WTC11 (cell line): ENCODE results near the gene C4orf33. TPM values are rescaled to one million over a fixed set of nuclear protein-coding genes. Genes with fewer than 3 reads are reported as not detected.

Source experiments
- ATAC-seq: fragments of 200-7000 bp; cut with Tn5 transposase; 2 replicates; pipeline ENCODE4 v1.10.0; 2021; ENCODE audit warnings: mild to moderate bottlenecking, moderate library complexity
- Bru-seq: library from RNA; stranded (reverse); fragments of 400-500 nt; gene quantifications from one replicate; lab custom pipeline; 2021; lab: Mats Ljungman, UMichigan
- CTCF ChIA-PET: fragments of 300-600 bp; sonication (Branson Sonifier 250); formaldehyde crosslinking; loops from one replicate; lab custom pipeline; 2021; ENCODE audit warnings: antibody characterized with exemption; lab: Charles Lee
- POLR2A ChIA-PET: fragments of 350-600 bp; sonication (Branson Sonifier 250); formaldehyde crosslinking; loops from one replicate; lab custom pipeline; 2021; ENCODE audit warnings: antibody characterized with exemption; lab: Charles Lee
- DNase-seq: peaks from one replicate; pipeline ENCODE4 v3.0.0; 2021; ENCODE audit warnings: low spot score
- H3K27ac Mint-ChIP-seq: 2 replicates; pipeline ENCODE4 v1.8.0; 2021; ENCODE audit warnings: mixed read lengths
- H3K27me3 Mint-ChIP-seq: 2 replicates; pipeline ENCODE4 v1.8.0; 2021; ENCODE audit warnings: low read depth, mild to moderate bottlenecking, moderate library complexity, mixed read lengths
- H3K36me3 Mint-ChIP-seq: 2 replicates; pipeline ENCODE4 v1.8.0; 2021; ENCODE audit warnings: mixed read lengths
- H3K4me1 Mint-ChIP-seq: 2 replicates; pipeline ENCODE4 v1.8.0; 2022; ENCODE audit warnings: mixed read lengths
- H3K4me3 Mint-ChIP-seq: 2 replicates; pipeline ENCODE4 v1.8.0; 2021; ENCODE audit warnings: mild to moderate bottlenecking, moderate library complexity, mixed read lengths
- H3K9me3 Mint-ChIP-seq: 2 replicates; pipeline ENCODE4 v1.8.0; 2021; ENCODE audit warnings: mixed read lengths
- ARID4B ChIP-seq: sonication (generic); formaldehyde crosslinking; IDR thresholded peaks from 2 replicates; pipeline ENCODE4 v1.8.0; 2023; ENCODE audit warnings: missing genetic modification reagents, mild to moderate bottlenecking, borderline replicate concordance
- ATF1 ChIP-seq: sonication (generic); formaldehyde crosslinking; IDR thresholded peaks from 2 replicates; pipeline ENCODE4 v1.8.1; 2023; ENCODE audit warnings: mild to moderate bottlenecking, moderate library complexity, missing genetic modification reagents
- CDX4 ChIP-seq: fragments of 250-450 bp; sonication (Bioruptor Pico); IDR thresholded peaks from 2 replicates; pipeline ENCODE4 v1.9.0; 2021; ENCODE audit warnings: moderate library complexity, mild to moderate bottlenecking, inconsistent platforms, borderline replicate concordance
- CTCF ChIP-seq: fragments of 200-600 bp; IDR thresholded peaks from 2 replicates; pipeline ENCODE4 v1.8.0; 2022; ENCODE audit warnings: antibody characterized with exemption
- E2F4 ChIP-seq: sonication (generic); formaldehyde crosslinking; IDR thresholded peaks from 2 replicates; pipeline ENCODE4 v1.8.1; 2022; ENCODE audit warnings: low read depth, mild to moderate bottlenecking, moderate library complexity, missing genetic modification reagents, borderline replicate concordance
- ELF4 ChIP-seq: sonication (generic); formaldehyde crosslinking; IDR thresholded peaks from 2 replicates; pipeline ENCODE4 v1.8.1; 2022; ENCODE audit warnings: low read depth, mild to moderate bottlenecking, moderate library complexity, missing genetic modification reagents
- ERG ChIP-seq: fragments of 250-450 bp; sonication (Bioruptor Pico); IDR thresholded peaks from 2 replicates; pipeline ENCODE4 v1.8.0; 2021; ENCODE audit warnings: mild to moderate bottlenecking
- ESRRA ChIP-seq: sonication (generic); formaldehyde crosslinking; IDR thresholded peaks from 2 replicates; pipeline ENCODE4 v1.8.1; 2022; ENCODE audit warnings: mild to moderate bottlenecking, missing genetic modification reagents, borderline replicate concordance
- GABPB1 ChIP-seq: sonication (generic); formaldehyde crosslinking; IDR thresholded peaks from 2 replicates; pipeline ENCODE4 v1.8.1; 2023; ENCODE audit warnings: mild to moderate bottlenecking, missing genetic modification reagents
- KAT7 ChIP-seq: sonication (generic); formaldehyde crosslinking; IDR thresholded peaks from 2 replicates; pipeline ENCODE4 v1.8.1; 2023; ENCODE audit warnings: missing genetic modification reagents, mild to moderate bottlenecking, borderline replicate concordance
- MXD4 ChIP-seq: fragments of 250-450 bp; sonication (Bioruptor Pico); IDR thresholded peaks from 2 replicates; pipeline ENCODE4 v1.8.0; 2021; ENCODE audit warnings: mild to moderate bottlenecking, moderate library complexity, borderline replicate concordance
- NR2C2 ChIP-seq: sonication (generic); formaldehyde crosslinking; IDR thresholded peaks from 2 replicates; pipeline ENCODE4 v1.8.0; 2022; ENCODE audit warnings: mild to moderate bottlenecking, missing genetic modification reagents
- OVOL2 ChIP-seq: fragments of 250-450 bp; sonication (Bioruptor Pico); IDR thresholded peaks from 2 replicates; pipeline ENCODE4 v1.9.0; 2021; ENCODE audit warnings: mild to moderate bottlenecking, borderline replicate concordance
- SP1 ChIP-seq: sonication (generic); formaldehyde crosslinking; conservative IDR thresholded peaks from 2 replicates; pipeline ENCODE4 v1.8.1; 2022; ENCODE audit warnings: missing genetic modification reagents
- USF1 ChIP-seq: sonication (generic); formaldehyde crosslinking; IDR thresholded peaks from 2 replicates; pipeline ENCODE4 v1.8.0; 2022; ENCODE audit warnings: mild to moderate bottlenecking, missing genetic modification reagents
- ZNF138 ChIP-seq: sonication (generic); formaldehyde crosslinking; conservative IDR thresholded peaks from 2 replicates; pipeline ENCODE4 v1.8.1; 2022; ENCODE audit warnings: mild to moderate bottlenecking, moderate library complexity, missing genetic modification reagents
- ZNF317 ChIP-seq: sonication (generic); formaldehyde crosslinking; IDR thresholded peaks from 2 replicates; pipeline ENCODE4 v1.8.1; 2023; ENCODE audit warnings: low read depth, mild to moderate bottlenecking, moderate library complexity, missing genetic modification reagents, borderline replicate concordance
- ZNF512 ChIP-seq: sonication (generic); formaldehyde crosslinking; IDR thresholded peaks from 2 replicates; pipeline ENCODE4 v1.8.1; 2022; ENCODE audit warnings: missing genetic modification reagents, borderline replicate concordance
- ZSCAN18 ChIP-seq: fragments of 250-450 bp; sonication (Bioruptor Pico); IDR thresholded peaks from 2 replicates; pipeline ENCODE4 v2.1.2; 2022; ENCODE audit warnings: mild to moderate bottlenecking, moderate library complexity
- long read RNA-seq, 3 experiments: library from RNA in 1 of 3; library from capped mRNA in 1 of 3; library from polyadenylated mRNA in 1 of 3; unstranded in 2 of 3; stranded (forward) in 1 of 3; transcript quantifications; one replicate each; pipeline ENCODE4 v2.0.0, GENCODE V29; 2021
- total RNA-seq: library from RNA; stranded (reverse); gene quantifications from 3 replicates; pipeline ENCODE4 v1.2.3, GENCODE V29; 2021

C4orf33 gene
- total RNA-seq (6.7 to 8.9 TPM (median 6.9 TPM) in 3 replicates), Bru-seq, nascent RNA (percentile 49 among the genes with signal in this experiment)
- long read RNA-seq, experiment 1, full-length matches to known transcripts = 14 of 18 reads
- long read RNA-seq, experiment 1, partial matches to known transcripts = 1 of 18 reads
- long read RNA-seq, experiment 1, other reads (novel, unspliced or antisense) = 3 of 18 reads
- long read RNA-seq, experiment 2, full-length matches to known transcripts = 4 of 4 reads
- long read RNA-seq, experiment 2, partial matches to known transcripts = 0 of 4 reads
- long read RNA-seq, experiment 2, other reads (novel, unspliced or antisense) = 0 of 4 reads
- long read RNA-seq, experiment 3, full-length matches to known transcripts = 25 of 30 reads
- long read RNA-seq, experiment 3, partial matches to known transcripts = 0 of 30 reads
- long read RNA-seq, experiment 3, other reads (novel, unspliced or antisense) = 5 of 30 reads

GRCh38 chr4:129095811-129096454, at the start of gene C4orf33:
C4orf33 (plus strand) TSS chr4:129096152; CDS start chr4:129102611, 6,459 bp downstream.
- Mint-ChIP-seq H3K27ac (peak within 1 kb of the TSS; percentile 94), H3K4me3 (peak within 1 kb of the TSS; percentile 96), H3K9me3 (no peaks in the 10 kb centered on the region), H3K4me1 (peaks cover 10% of the 10 kb centered on the region), H3K36me3 (no peaks in the 10 kb centered on the region), H3K27me3 (no peaks in the 10 kb centered on the region)
- peak; percentile 57 for ATAC-seq
- POLR2A ChIA-PET = no interaction called here
- TF ChIP-seq ZNF512 = no peak
- TF ChIP-seq ESRRA = no peak
- no peak for TF ChIP-seq MXD4 (CRISPR knock-in tag)
- TF ChIP-seq NR2C2 (CRISPR knock-in tag) = no peak
- no peak for TF ChIP-seq ARID4B (CRISPR knock-in tag)
- TF ChIP-seq ZNF138 (CRISPR knock-in tag) = no peak
- TF ChIP-seq USF1 (CRISPR knock-in tag) = no peak
- no peak for TF ChIP-seq ZSCAN18
- TF ChIP-seq OVOL2 (CRISPR knock-in tag) = no peak
- no peak for TF ChIP-seq SP1 (CRISPR knock-in tag)
- TF ChIP-seq KAT7 (CRISPR knock-in tag) = no peak
- no peak for TF ChIP-seq E2F4 (CRISPR knock-in tag)
- TF ChIP-seq CDX4 (CRISPR knock-in tag) = no peak
- TF ChIP-seq CTCF = no peak
- no peak for TF ChIP-seq ZNF317 (CRISPR knock-in tag)
- no peak for TF ChIP-seq ELF4 (CRISPR knock-in tag)
- no peak for TF ChIP-seq ERG (CRISPR knock-in tag)
- no peak for TF ChIP-seq ATF1 (CRISPR knock-in tag)
- no peak for TF ChIP-seq GABPB1 (CRISPR knock-in tag)
- CTCF ChIA-PET = no interaction called here
- DNase-seq = peak; percentile 66
